GM19468 (cell line): ENCODE results near the gene CEMIP.

ENCODE experiments used
- ATAC-seq: cut with Tn5 transposase; IDR thresholded peaks from one replicate; pipeline ENCODE4 v1.9.1; 2021; ENCODE audit warnings: mild to moderate bottlenecking, moderate library complexity, moderate number of reproducible peaks; ENCODE audit not compliant: unreplicated experiment; ENCODE audit errors: extremely low read depth

CEMIP gene

DNA sequence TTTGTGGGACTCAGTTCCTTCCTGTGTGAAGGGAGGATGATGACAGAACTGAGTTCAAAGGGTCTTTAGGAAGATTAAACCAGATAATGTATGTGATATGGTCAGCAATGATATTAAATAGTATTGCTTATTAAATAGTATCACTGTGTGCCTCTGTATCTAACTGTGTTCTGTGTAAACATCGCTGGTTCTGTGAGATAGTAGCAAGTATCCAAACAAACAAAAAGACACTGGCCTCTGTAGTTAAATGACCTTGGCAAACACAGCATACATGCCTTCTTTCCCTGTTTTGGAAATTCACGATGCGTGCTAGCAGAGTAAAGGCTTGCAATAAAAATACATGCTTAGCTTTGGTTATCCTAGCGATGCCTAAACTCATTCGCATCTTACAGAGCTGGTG is 134.4 kb downstream of the CEMIP start:
- ATAC-seq: no peak

DNA sequence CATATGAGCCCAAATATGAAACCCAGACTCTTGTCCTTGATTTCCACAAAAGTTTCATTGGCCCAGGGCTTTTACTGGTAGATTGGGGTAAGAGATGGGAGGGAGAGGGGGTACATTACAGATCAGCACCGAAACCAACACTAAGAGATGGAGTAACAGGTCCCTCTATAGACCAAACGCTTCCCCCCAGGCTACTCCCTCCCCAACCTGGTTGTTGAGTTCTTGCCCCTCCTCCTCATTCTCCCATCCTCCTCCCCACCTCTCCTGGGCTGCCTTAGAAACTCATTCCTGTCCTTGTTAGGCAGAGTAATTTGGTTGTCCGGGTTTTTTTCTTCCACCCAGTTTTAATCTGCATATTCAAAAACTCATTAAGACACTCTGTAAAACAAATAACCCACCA is 136.3 kb downstream of the CEMIP start:
- ATAC-seq: no peak

DNA sequence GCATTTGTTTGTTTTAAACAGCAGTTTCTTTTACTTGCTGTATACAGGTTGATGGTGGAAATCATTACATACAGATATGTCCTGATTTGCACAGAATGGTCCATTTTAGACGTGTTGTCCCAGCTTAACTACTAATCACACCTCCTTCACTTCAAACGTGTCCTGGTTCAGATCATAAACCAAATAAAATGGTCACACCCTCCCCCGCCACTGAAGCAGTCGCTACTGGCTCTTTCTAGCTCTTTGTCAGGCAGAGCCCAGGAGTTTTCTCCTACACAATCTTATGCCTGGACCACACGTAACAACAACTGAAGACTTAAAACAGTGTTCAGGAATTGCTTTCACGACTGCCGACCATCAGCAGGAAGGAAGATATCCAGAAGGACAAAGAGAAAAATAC is 136.9 kb downstream of the CEMIP start:
- ATAC-seq: no peak

- no peak for ATAC-seq
Measured at GRCh38 chr15:80918196-80918783, 139.1 kb downstream of the CEMIP start.

GRCh38 chr15:80920271-80920699 is 141.1 kb downstream of the CEMIP start:
- no peak for ATAC-seq

- no peak for ATAC-seq
Measured at GRCh38 chr15:80921736-80922410, 142.7 kb downstream of the CEMIP start.

DNA sequence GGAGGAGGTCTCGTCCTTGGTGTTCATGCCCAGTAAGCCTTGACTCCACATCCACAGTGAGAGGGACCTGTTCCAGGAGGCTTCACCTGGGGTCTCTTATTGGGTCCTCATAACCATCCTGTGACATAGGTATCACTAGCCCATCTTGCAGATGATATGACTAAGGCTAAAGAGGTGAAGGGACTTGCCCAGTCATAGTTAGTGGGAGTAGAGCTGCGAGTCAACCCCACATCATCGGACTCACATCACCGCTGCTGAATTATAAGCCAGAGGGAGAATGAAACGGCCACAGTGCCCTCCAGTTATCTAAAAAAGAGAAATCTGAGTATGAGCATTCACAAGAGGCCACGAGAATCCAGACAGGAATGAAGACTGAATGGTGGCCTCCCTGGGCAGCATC is 144.5 kb downstream of the CEMIP start:
- ATAC-seq: no peak

DNA sequence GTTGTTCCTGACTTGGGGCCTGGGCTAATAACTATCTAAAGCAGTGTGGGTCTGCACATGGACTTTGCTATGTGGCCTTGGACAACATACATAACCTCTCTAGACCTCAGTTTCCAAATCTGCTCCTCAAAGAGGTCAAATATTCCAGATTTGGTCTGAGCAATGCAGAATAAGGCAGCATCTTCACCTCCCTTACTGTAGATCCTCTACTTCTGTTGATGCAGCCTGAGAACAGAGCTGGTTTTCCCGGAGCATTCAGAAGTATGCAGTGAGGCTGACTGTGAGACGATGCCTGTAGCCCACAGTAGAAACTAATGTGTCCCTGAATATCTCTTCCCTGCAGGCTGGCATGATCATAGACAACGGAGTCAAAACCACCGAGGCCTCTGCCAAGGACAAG is 145.1 kb downstream of the CEMIP start:
- ATAC-seq: no peak

DNA sequence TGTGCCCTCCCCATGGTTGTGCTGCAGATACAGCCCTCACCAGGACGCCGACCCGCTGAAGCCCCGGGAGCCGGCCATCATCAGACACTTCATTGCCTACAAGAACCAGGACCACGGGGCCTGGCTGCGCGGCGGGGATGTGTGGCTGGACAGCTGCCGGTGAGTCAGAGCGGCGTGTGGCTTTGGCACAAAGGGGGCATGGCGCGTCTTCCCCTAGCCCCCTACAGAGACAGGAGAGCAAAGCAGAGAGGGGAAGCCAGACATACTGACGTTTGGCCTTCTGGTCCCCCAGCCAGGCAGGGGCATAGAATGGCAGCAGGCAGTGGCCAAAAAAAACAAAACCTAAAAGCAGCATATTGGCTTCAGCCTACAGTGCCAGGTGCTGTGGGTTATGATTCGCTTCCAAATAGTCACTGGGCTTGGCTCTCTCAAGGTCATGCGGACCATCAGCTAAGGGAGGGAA is 146.5 kb downstream of the CEMIP start:
- no peak for ATAC-seq

DNA sequence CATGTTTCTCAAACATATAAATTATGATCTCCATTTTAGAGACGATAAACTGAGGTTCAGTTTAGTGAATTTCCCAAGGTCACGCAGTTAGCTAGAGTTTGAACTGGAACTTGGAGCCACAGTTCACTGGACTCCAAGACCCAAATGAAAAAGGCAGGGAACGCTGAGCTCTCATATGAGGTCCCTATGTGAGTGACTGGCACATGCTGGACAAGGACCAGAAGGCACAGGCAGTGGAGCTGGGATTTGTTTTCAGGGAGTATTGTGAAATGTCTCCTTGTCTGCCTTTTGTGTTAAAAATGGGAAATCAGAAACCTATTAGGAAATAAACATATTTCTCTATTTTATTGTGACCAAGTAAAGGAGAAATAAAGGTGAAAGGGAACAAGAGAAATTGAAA is 147.0 kb downstream of the CEMIP start:
- ATAC-seq: no peak

- no peak for ATAC-seq
Measured at GRCh38 chr15:80929225-80929624, 150.1 kb downstream of the CEMIP start.

- no peak for ATAC-seq
Measured at GRCh38 chr15:80929689-80930088, 150.5 kb downstream of the CEMIP start.

DNA sequence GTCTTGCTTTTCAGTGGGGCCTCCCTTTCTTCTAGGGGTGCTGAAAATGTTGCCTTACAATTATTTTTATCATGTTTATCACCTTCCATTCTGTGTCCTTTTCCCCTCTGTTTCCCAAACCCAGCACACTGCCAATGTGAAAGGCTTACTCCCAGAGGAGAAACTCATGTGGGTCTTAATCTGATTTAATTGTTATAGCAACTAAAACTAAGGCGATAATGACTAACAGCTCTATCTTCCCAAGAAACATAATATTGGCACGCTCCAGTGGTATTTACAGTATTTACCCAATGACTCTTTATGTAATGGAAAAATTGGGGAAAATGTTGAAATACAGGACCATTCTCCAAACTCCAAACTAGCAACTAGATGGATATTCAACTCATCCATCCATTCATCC is 152.0 kb downstream of the CEMIP start:
- no peak for ATAC-seq

- ATAC-seq: no peak
Measured at GRCh38 chr15:80931721-80932512, 152.7 kb downstream of the CEMIP start.

DNA sequence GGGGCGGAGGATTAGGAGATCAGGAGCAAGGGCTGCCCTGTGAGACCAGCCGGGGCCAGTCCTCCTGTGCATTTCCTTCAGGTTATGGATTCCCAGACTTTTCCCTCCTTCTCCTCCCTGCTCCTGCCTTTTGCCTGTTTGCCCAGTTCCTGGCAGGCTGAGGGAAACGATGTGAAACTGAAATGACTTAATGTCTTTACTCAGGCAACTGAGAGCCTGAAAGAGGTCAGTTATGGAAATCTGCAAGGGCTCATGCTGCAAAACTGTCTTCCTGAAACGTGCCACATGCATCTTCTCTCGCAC is 153.3 kb downstream of the CEMIP start:
- ATAC-seq: no peak

- no peak for ATAC-seq
Measured at GRCh38 chr15:80932989-80933388, 153.8 kb downstream of the CEMIP start.

DNA sequence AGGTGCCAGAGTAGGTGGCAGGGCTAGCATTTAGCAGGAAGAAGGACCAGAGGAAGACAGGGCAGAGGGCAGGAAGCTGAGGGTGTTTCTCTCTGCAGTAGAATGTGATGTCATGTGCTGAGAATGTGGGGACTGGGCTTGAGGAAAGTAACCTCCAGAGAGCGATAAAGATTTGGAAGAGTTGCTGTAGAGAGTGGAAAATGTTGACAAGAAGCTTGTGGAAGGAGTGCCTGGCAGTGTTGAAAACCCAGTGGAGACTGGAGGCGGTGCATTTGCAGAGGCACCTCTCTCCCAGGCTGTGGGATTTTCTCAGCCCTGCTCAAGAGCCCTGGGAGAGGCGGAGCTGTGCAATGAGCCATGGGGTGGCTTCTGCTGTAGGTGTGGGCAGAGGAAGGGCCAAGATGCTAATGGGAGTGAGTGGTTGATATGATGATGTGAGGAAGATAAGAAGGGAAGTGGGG is 155.6 kb downstream of the CEMIP start:
- ATAC-seq: no peak

- ATAC-seq: no peak
Measured at GRCh38 chr15:80936288-80937078, 157.3 kb downstream of the CEMIP start.

- ATAC-seq: no peak
Measured at GRCh38 chr15:80937718-80938117, 158.5 kb downstream of the CEMIP start.

GRCh38 chr15:80939216-80939615 is 160.0 kb downstream of the CEMIP start:
- ATAC-seq: no peak

GRCh38 chr15:80940331-80940730 is 161.2 kb downstream of the CEMIP start:
- no peak for ATAC-seq
